ENCODE data around the gene RTEL1. TPM values are rescaled to one million over a fixed set of nuclear protein-coding genes. Genes with fewer than 3 reads are reported as not detected.

Gene RTEL1
- total RNA-seq, 1 experiment from 2014 or later: 43.0 TPM

DNA sequence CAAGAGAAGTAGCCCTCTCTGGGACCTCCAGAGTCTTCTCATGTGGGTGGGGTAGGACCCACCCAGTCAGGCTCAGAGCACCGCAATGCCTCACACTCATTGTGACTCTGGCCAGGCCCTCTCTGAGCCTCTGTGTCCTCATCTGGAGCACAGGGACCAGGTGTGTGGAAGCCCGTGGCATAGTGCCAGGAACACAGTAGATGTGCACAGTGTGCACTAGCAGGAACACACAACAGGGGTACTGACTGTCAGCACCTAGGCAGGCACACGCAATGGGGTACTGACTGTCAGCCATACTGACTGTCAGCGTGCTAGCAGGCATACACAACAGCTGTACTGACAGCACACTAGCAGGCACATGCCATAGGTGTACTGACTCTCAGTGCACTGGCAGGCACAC, 2.9 kb upstream of the RTEL1 start:
- POLR2A ChIA-PET (ENCODE audit: unreplicated experiment): no interaction called here

DNA sequence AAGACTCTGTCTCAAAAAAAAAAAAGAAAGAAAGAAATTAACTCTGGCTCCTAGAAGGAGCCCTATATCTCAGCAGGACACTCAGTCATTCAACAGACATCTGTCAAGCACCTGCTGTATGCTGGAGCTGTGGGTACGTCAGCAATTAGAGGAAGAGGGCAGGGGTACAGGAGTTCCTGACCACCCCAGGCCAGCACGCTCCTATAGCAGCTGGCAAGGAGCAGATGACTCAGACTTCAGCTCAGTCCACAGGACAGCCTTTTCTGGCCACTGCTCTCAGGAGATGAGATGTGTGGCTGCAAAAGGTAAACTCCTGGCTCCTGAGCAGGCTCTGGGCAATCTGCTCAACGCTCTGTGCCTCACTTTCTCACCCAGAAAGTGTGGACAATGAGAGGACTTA, 1.7 kb upstream of the RTEL1 start:
- H3K79me2 ChIP-seq (ENCODE audit: low read length): peaks cover 25% of the 10 kb centered on the region
- intact Hi-C loops (cut with micrococcal nuclease): no loop called here
- H4K20me1 ChIP-seq (ENCODE audit: low read length): no peaks in the 10 kb centered on the region
- no peaks in the 10 kb centered on the region for H3F3A ChIP-seq (ENCODE audit: low read length, unreplicated experiment)
- H3K36me3 ChIP-seq (ENCODE audit: low read depth, low read length): peaks cover 8% of the 10 kb centered on the region; the same call in 1 of the 2 replicates
- H3K4me2 ChIP-seq (ENCODE audit: low read length): no peak overlapping the region
- TF ChIP-seq EZH2phosphoT487 (IDR thresholded peaks at IDR 0.05; ENCODE audit: borderline replicate concordance, low read length) (no peak), EZH2 (IDR thresholded peaks at IDR 0.05; ENCODE audit: low read length, unreplicated experiment) (no peak)
- TF ChIP-seq, protein P1, sequence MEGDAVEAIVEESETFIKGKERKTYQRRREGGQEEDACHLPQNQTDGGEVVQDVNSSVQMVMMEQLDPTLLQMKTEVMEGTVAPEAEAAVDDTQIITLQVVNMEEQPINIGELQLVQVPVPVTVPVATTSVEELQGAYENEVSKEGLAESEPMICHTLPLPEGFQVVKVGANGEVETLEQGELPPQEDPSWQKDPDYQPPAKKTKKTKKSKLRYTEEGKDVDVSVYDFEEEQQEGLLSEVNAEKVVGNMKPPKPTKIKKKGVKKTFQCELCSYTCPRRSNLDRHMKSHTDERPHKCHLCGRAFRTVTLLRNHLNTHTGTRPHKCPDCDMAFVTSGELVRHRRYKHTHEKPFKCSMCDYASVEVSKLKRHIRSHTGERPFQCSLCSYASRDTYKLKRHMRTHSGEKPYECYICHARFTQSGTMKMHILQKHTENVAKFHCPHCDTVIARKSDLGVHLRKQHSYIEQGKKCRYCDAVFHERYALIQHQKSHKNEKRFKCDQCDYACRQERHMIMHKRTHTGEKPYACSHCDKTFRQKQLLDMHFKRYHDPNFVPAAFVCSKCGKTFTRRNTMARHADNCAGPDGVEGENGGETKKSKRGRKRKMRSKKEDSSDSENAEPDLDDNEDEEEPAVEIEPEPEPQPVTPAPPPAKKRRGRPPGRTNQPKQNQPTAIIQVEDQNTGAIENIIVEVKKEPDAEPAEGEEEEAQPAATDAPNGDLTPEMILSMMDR (conservative IDR thresholded peaks at IDR 0.05; ENCODE audit: low read depth, low read length): no peak
- peaks cover 20% of the 10 kb centered on the region for H3K4me1 ChIP-seq (ENCODE audit: insufficient read depth, low read length)
- H3K9me3 ChIP-seq (ENCODE audit: low read length): no peaks in the 10 kb centered on the region
- H2AFZ ChIP-seq (ENCODE audit: low read length): no peak overlapping the region
- H3K9me2 ChIP-seq (replicated peaks; ENCODE audit: low read length): no peaks in the 10 kb centered on the region
- no peak for DNase-seq
- peaks cover 14% of the 10 kb centered on the region for H3K27me3 ChIP-seq (ENCODE audit: low read length)
- no TSS peak for BruUV-seq (replicated peaks)
- ChIA-PET CTCF (no interaction called here), POLR2A (ENCODE audit: unreplicated experiment) (no interaction called here)
- H3K9ac ChIP-seq (ENCODE audit: low read length): no peak overlapping the region
- no peak for ATAC-seq
- H3K4me3 ChIP-seq (ENCODE audit: low read length): no peak overlapping the region
- no peak overlapping the region for H3K27ac ChIP-seq (ENCODE audit: low read length)

More for the DNA sequence above, 2.9 kb upstream of the RTEL1 start:
- BruUV-seq (replicated peaks): no TSS peak
- peaks cover 20% of the 10 kb centered on the region for H3K4me1 ChIP-seq (ENCODE audit: insufficient read depth, low read length)
- H3K36me3 ChIP-seq (ENCODE audit: low read depth, low read length): no peaks in the 10 kb centered on the region
- no peaks in the 10 kb centered on the region for H3K9me3 ChIP-seq (ENCODE audit: low read length)
- no peaks in the 10 kb centered on the region for H3F3A ChIP-seq (ENCODE audit: low read length, unreplicated experiment)
- CTCF ChIA-PET: no interaction called here
- H3K4me3 ChIP-seq (ENCODE audit: low read length): no peak overlapping the region
- H3K9me2 ChIP-seq (replicated peaks; ENCODE audit: low read length): no peaks in the 10 kb centered on the region
- H3K4me2 ChIP-seq (ENCODE audit: low read length): no peak overlapping the region
- DNase-seq (no peak), ATAC-seq (no peak)
- H3K9ac ChIP-seq (ENCODE audit: low read length): no peak overlapping the region
- H3K79me2 ChIP-seq (ENCODE audit: low read length): peaks cover 18% of the 10 kb centered on the region
- no peaks in the 10 kb centered on the region for H4K20me1 ChIP-seq (ENCODE audit: low read length)
- intact Hi-C loops (cut with micrococcal nuclease): no loop called here
- H3K27me3 ChIP-seq (ENCODE audit: low read length): peaks cover 14% of the 10 kb centered on the region
- TF ChIP-seq, protein P1 (conservative IDR thresholded peaks at IDR 0.05; ENCODE audit: low read depth, low read length): no peak
- TF ChIP-seq EZH2phosphoT487 (IDR thresholded peaks at IDR 0.05; ENCODE audit: borderline replicate concordance, low read length) (no peak), EZH2 (IDR thresholded peaks at IDR 0.05; ENCODE audit: low read length, unreplicated experiment) (no peak)
- H2AFZ ChIP-seq (ENCODE audit: low read length): no peak overlapping the region
- H3K27ac ChIP-seq (ENCODE audit: low read length): no peak overlapping the region

DNA sequence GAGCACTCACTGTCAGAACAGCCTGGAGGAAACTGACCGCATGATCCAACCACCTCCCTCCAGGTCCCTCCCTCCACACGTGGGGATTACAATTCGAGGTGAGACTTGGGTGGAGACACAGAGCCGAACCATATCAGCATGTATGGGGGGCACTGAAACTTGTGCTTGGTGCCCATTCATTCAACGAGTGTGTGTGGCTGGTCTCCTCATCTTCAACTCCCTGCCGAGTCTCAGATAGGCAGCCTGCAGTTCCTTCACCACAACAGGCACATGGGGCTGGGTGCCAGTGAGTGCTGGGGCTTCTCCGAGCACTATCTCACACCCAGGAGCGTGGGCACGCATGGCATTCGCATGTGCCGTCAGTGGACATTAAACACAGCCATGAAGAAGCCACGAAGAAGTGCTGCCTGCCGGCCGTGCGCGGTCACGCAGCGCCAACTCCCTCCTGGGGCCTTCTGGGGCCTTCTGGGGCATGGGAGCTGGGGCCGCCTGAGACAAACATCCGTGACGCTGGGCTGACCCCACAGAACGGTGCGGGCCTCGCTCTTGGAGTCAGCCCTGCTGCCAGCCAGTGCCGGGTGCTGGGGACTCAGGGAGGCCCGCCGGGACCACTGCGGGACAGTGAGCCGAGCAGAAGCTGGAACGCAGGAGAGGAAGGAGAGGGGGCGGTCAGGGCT, 714 bp upstream of the RTEL1 start:
- CTCF ChIA-PET: no interaction called here
- H3K27ac ChIP-seq (ENCODE audit: low read length): no peak overlapping the region

More for the DNA sequence above, 714 bp upstream of the RTEL1 start:
- no peak for TF ChIP-seq EZH2phosphoT487 (IDR thresholded peaks at IDR 0.05; ENCODE audit: borderline replicate concordance, low read length)
- H3K9me3 ChIP-seq (ENCODE audit: low read length): no peaks in the 10 kb centered on the region
- H2AFZ ChIP-seq (ENCODE audit: low read length): peak overlapping the region; percentile 92
- H3K4me2 ChIP-seq (ENCODE audit: low read length): peak overlapping the region; percentile 95
- peak overlapping the region; percentile 86; the same call in 1 of the 2 replicates for H3K9ac ChIP-seq (ENCODE audit: low read length)
- H3F3A ChIP-seq (ENCODE audit: low read length, unreplicated experiment): no peaks in the 10 kb centered on the region
- POLR2A ChIA-PET (ENCODE audit: unreplicated experiment): interaction anchor here (1.0 kb wide), 2 partner anchors 16 to 83 kb away, joined by 3 to 21 read pairs; partner anchors contain the start of gene HELZ2
- intact Hi-C loops (cut with micrococcal nuclease): no loop called here
- H3K4me3 ChIP-seq (ENCODE audit: low read length): peak overlapping the region; percentile 91; the same call in 1 of the 2 replicates
- ATAC-seq (no peak), DNase-seq (no peak)
- peaks cover 12% of the 10 kb centered on the region; the same call in 1 of the 2 replicates for H3K4me1 ChIP-seq (ENCODE audit: insufficient read depth, low read length)
- H3K9me2 ChIP-seq (replicated peaks; ENCODE audit: low read length): no peaks in the 10 kb centered on the region
- TSS peak; percentile 72 for BruUV-seq (replicated peaks)
- H3K36me3 ChIP-seq (ENCODE audit: low read depth, low read length): peaks cover 18% of the 10 kb centered on the region; the same call in 1 of the 2 replicates
- peaks cover 4% of the 10 kb centered on the region for H3K27me3 ChIP-seq (ENCODE audit: low read length)
- peaks cover 25% of the 10 kb centered on the region for H3K79me2 ChIP-seq (ENCODE audit: low read length)
- H4K20me1 ChIP-seq (ENCODE audit: low read length): no peaks in the 10 kb centered on the region
